ENCODE data around the gene EPN1. TPM values are rescaled to one million over a fixed set of nuclear protein-coding genes. Genes with fewer than 3 reads are reported as not detected.

The EPN1 gene
- total and polyA plus RNA-seq, 9 of the 15 experiments (the other 6 are each of a cell fraction or from before 2014, with no cell fraction given) = 0.08 to 138 (median 12.7) TPM

DNA sequence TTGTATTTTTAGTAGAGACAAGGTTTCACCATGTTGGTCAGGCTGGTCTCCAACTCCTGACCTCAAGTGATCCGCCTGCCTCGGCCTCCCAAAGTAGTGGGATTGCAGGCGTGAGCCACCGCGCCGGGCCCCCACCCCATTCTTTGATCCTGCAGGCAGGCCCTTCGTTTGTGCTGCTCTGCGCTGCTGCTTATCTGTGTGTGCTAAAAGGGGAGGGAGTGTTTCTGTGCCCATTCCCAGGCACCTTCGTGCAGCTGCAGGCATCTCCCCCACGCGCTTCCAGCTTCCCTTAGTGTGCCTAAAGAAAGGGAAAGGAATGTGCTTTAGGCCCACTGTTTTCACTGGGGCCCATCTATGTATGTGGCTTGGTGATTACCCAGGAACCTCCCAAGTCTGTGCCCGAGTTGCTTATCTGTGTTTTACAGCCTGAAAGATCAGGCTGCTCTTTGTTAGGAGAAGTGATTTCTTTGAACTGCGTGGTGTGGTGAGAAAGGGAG is 27.2 kb downstream of the EPN1 start (continued):
- TF ChIP-seq, protein P1, sequence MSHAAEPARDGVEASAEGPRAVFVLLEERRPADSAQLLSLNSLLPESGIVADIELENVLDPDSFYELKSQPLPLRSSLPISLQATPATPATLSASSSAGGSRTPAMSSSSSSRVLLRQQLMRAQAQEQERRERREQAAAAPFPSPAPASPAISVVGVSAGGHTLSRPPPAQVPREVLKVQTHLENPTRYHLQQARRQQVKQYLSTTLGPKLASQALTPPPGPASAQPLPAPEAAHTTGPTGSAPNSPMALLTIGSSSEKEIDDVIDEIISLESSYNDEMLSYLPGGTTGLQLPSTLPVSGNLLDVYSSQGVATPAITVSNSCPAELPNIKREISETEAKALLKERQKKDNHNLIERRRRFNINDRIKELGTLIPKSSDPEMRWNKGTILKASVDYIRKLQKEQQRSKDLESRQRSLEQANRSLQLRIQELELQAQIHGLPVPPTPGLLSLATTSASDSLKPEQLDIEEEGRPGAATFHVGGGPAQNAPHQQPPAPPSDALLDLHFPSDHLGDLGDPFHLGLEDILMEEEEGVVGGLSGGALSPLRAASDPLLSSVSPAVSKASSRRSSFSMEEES (CRISPR knock-in tag; IDR thresholded peaks at IDR 0.05) = no peak
- TF ChIP-seq ZNF232 (CRISPR knock-in tag; IDR thresholded peaks at IDR 0.05) = no peak
- TF ChIP-seq MTA3 (IDR thresholded peaks at IDR 0.05; ENCODE audit: borderline replicate concordance) = peak; percentile 82
- TF ChIP-seq ZFP1 (CRISPR knock-in tag; IDR thresholded peaks at IDR 0.05) = no peak
- TF ChIP-seq KLF16 (IDR thresholded peaks at IDR 0.05) = peak; percentile 92
- no peak for TF ChIP-seq ZC3H8 (IDR thresholded peaks at IDR 0.05)
- no peak for TF ChIP-seq MECOM (CRISPR knock-in tag; IDR thresholded peaks at IDR 0.05)
- TF ChIP-seq, protein P2, sequence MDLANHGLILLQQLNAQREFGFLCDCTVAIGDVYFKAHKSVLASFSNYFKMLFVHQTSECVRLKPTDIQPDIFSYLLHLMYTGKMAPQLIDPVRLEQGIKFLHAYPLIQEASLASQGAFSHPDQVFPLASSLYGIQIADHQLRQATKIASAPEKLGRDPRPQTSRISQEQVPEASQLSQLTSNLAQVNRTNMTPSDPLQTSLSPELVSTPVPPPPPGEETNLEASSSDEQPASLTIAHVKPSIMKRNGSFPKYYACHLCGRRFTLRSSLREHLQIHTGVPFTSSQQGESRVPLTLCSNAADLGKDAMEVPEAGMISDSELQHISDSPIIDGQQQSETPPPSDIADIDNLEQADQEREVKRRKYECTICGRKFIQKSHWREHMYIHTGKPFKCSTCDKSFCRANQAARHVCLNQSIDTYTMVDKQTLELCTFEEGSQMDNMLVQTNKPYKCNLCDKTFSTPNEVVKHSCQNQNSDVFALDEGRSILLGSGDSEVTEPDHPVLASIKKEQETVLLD (IDR thresholded peaks at IDR 0.05) = peak; percentile 70; the same call in 1 of the 2 replicates
- no peak for TF ChIP-seq ZNF431 (CRISPR knock-in tag; IDR thresholded peaks at IDR 0.05)
- TF ChIP-seq, protein P3, sequence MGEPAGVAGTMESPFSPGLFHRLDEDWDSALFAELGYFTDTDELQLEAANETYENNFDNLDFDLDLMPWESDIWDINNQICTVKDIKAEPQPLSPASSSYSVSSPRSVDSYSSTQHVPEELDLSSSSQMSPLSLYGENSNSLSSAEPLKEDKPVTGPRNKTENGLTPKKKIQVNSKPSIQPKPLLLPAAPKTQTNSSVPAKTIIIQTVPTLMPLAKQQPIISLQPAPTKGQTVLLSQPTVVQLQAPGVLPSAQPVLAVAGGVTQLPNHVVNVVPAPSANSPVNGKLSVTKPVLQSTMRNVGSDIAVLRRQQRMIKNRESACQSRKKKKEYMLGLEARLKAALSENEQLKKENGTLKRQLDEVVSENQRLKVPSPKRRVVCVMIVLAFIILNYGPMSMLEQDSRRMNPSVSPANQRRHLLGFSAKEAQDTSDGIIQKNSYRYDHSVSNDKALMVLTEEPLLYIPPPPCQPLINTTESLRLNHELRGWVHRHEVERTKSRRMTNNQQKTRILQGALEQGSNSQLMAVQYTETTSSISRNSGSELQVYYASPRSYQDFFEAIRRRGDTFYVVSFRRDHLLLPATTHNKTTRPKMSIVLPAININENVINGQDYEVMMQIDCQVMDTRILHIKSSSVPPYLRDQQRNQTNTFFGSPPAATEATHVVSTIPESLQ (CRISPR knock-in tag; IDR thresholded peaks at IDR 0.05) = no peak
- no peak for TF ChIP-seq NCOA2 (IDR thresholded peaks at IDR 0.05; ENCODE audit: partially characterized antibody in 2 of 2)
- TF ChIP-seq ZNF124 (CRISPR knock-in tag; IDR thresholded peaks at IDR 0.05) = no peak
- peak; percentile 73 for TF ChIP-seq HDAC3 (IDR thresholded peaks at IDR 0.05; ENCODE audit: borderline replicate concordance, partially characterized antibody)
- no peak for TF ChIP-seq ESRRA (IDR thresholded peaks at IDR 0.05; ENCODE audit: borderline replicate concordance, low read depth)
- TF ChIP-seq KLF1 (tag; IDR thresholded peaks at IDR 0.05) = no peak
- TF ChIP-seq, protein P4, sequence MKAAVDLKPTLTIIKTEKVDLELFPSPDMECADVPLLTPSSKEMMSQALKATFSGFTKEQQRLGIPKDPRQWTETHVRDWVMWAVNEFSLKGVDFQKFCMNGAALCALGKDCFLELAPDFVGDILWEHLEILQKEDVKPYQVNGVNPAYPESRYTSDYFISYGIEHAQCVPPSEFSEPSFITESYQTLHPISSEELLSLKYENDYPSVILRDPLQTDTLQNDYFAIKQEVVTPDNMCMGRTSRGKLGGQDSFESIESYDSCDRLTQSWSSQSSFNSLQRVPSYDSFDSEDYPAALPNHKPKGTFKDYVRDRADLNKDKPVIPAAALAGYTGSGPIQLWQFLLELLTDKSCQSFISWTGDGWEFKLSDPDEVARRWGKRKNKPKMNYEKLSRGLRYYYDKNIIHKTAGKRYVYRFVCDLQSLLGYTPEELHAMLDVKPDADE (conservative IDR thresholded peaks at IDR 0.05; ENCODE audit: control insufficient read depth, low read depth, low read length) = no peak
- no peak for TF ChIP-seq PHF8 (IDR thresholded peaks at IDR 0.05; ENCODE audit: borderline replicate concordance, low read length)
- no peak for TF ChIP-seq NR1H2 (CRISPR knock-in tag; IDR thresholded peaks at IDR 0.05)
- TF ChIP-seq, protein P5, sequence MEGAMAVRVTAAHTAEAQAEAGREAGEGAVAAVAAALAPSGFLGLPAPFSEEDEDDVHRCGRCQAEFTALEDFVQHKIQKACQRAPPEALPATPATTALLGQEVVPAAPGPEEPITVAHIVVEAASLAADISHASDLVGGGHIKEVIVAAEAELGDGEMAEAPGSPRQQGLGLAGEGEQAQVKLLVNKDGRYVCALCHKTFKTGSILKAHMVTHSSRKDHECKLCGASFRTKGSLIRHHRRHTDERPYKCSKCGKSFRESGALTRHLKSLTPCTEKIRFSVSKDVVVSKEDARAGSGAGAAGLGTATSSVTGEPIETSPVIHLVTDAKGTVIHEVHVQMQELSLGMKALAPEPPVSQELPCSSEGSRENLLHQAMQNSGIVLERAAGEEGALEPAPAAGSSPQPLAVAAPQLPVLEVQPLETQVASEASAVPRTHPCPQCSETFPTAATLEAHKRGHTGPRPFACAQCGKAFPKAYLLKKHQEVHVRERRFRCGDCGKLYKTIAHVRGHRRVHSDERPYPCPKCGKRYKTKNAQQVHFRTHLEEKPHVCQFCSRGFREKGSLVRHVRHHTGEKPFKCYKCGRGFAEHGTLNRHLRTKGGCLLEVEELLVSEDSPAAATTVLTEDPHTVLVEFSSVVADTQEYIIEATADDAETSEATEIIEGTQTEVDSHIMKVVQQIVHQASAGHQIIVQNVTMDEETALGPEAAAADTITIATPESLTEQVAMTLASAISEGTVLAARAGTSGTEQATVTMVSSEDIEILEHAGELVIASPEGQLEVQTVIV (CRISPR knock-in tag; IDR thresholded peaks at IDR 0.05; ENCODE audit: borderline replicate concordance) = no peak
- TF ChIP-seq HNRNPH1 (optimal IDR thresholded peaks at IDR 0.05; ENCODE audit: low read depth, low read length) = no peak
- no peak for TF ChIP-seq ETV5 (CRISPR knock-in tag; IDR thresholded peaks at IDR 0.05; ENCODE audit: low read depth)
